A673 (cell line): Measurements from ENCODE around the gene CAST. TPM values are rescaled to one million over a fixed set of nuclear protein-coding genes. Genes with fewer than 3 reads are reported as not detected.

Source experiments
- BruUV-seq: library from RNA; stranded (reverse); fragments of 400-500 nt; replicated peaks from 2 replicates; lab custom pipeline; 2021; lab: Mats Ljungman, UMichigan
- CTCF ChIA-PET: fragments of 300-600 bp; sonication (Branson Sonifier 250); formaldehyde crosslinking; loops from one replicate; lab custom pipeline; 2022; ENCODE audit warnings: antibody characterized with exemption; lab: Charles Lee
- POLR2A ChIA-PET: fragments of 300-600 bp; sonication (Branson Sonifier 250); formaldehyde crosslinking; loops from one replicate; lab custom pipeline; 2022; ENCODE audit warnings: antibody characterized with exemption; ENCODE audit not compliant: low non-redundant PET; lab: Charles Lee
- DNase-seq: peaks from one replicate; pipeline ENCODE4 v3.0.0-alpha.2; 2015; ENCODE audit warnings: low spot score
- H3K27ac ChIP-seq: fragments of 200-600 bp; sonication (generic); 2 replicates; pipeline ENCODE4 v1.5.1; 2016; ENCODE audit warnings: mixed run types, low read depth, mild to moderate bottlenecking, mixed read lengths, antibody characterized with exemption, low read length; ENCODE audit not compliant: poor library complexity, severe bottlenecking
- H3K27me3 ChIP-seq: fragments of 200-600 bp; sonication (generic); replicated peaks from 2 replicates; pipeline ENCODE4 v1.6.1; 2017; ENCODE audit warnings: mixed run types, low read depth, mild to moderate bottlenecking, mixed read lengths, antibody characterized with exemption, low read length; ENCODE audit not compliant: insufficient read depth, poor library complexity
- H3K36me3 ChIP-seq: fragments of 200-600 bp; sonication (generic); 2 replicates; pipeline ENCODE4 v1.6.1; 2016; ENCODE audit warnings: mixed run types, mild to moderate bottlenecking, mixed read lengths, antibody characterized with exemption, low read length; ENCODE audit not compliant: insufficient read depth, poor library complexity, severe bottlenecking
- H3K4me1 ChIP-seq: fragments of 200-600 bp; sonication (generic); 2 replicates; pipeline ENCODE4 v1.6.1; 2017; ENCODE audit warnings: mixed run types, mild to moderate bottlenecking, mixed read lengths, antibody characterized with exemption, low read length; ENCODE audit not compliant: insufficient read depth, poor library complexity, severe bottlenecking
- H3K4me3 ChIP-seq: fragments of 200-600 bp; sonication (generic); 2 replicates; pipeline ENCODE4 v1.5.1; 2016; ENCODE audit warnings: low read depth, mixed run types, mild to moderate bottlenecking, mixed read lengths, low read length; ENCODE audit not compliant: poor library complexity, severe bottlenecking
- H3K9me3 ChIP-seq: fragments of 200-600 bp; sonication (generic); 2 replicates; pipeline ENCODE4 v1.6.1; 2016; ENCODE audit warnings: mixed run types, low read depth, mild to moderate bottlenecking, mixed read lengths, antibody characterized with exemption, low read length; ENCODE audit not compliant: poor library complexity, severe bottlenecking
- CTCF ChIP-seq: fragments of 300-800, 200-600 bp; sonication (generic); conservative IDR thresholded peaks from 2 replicates; pipeline ENCODE4 v1.5.1; 2017; ENCODE audit warnings: low read depth, mild to moderate bottlenecking, antibody characterized with exemption, low read length, moderate library complexity, mixed read lengths
- EZH2 ChIP-seq: fragments of 200-600 bp; sonication (generic); IDR thresholded peaks from 2 replicates; pipeline ENCODE4 v1.6.1; 2017; ENCODE audit warnings: borderline replicate concordance, low read depth, mild to moderate bottlenecking, mixed read lengths, antibody characterized with exemption, low read length; ENCODE audit not compliant: poor library complexity, severe bottlenecking
- intact Hi-C: fragments of 100-400 bp; cut with micrococcal nuclease; formaldehyde crosslinking; loops from one replicate; pipeline ENCODE4 v1.10.0; 2022; ENCODE audit not compliant: unreplicated experiment
- total RNA-seq: library from RNA; stranded (reverse); gene quantifications from 2 replicates; pipeline ENCODE4 v1.2.3, GENCODE V29; 2021

CAST gene
- total RNA-seq, 1 experiment from 2014 or later, result 66.8 TPM

- BruUV-seq, result no TSS peak
- peak overlapping the region; percentile 96 for H3K27ac ChIP-seq
- no peak for TF ChIP-seq EZH2
- TF ChIP-seq CTCF, result no peak
- no peaks in the 10 kb centered on the region for H3K9me3 ChIP-seq
- intact Hi-C loops, result no loop called here
- H3K4me3 ChIP-seq, result no peak overlapping the region
- ChIA-PET POLR2A (interaction anchor here (0.6 to 0.7 kb wide), 2 partner anchors 12 to 377 kb away, joined by 4 to 10 read pairs; no protein-coding TSS in a partner anchor), CTCF (interaction anchor here (1.0 to 1.1 kb wide), 2 partner anchors 56 to 195 kb away, joined by 4 to 7 read pairs; no protein-coding TSS in a partner anchor)
- H3K4me1 ChIP-seq, result peaks cover 5% of the 10 kb centered on the region
- no peaks in the 10 kb centered on the region for H3K36me3 ChIP-seq
- DNase-seq, result no peak
- no peaks in the 10 kb centered on the region for H3K27me3 ChIP-seq
Measured at GRCh38 chr5:96808868-96809558, 146.8 kb downstream of the CAST start.

DNA sequence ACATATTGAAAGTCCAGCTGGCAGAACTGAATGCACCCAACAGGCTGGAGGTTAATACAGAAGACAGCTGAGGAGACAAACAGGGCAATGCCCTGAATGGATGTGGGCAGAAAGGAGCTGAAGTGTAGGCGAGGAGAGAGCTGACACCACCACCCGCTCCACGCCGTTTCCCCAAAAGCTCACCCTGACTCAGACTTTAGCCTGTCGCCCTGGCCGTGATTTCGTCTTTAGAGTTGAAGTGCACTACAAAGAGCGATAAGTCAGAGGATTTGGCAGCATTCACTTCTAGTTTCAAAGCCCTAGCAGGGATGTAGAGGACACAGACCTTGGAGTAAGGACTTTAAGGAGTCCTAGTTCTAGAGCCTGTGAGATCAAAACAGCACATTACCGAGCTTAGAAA lies 147.7 kb downstream of the CAST start:
- Histone ChIP-seq H3K36me3 (no peaks in the 10 kb centered on the region), H3K27me3 (no peaks in the 10 kb centered on the region), H3K9me3 (no peaks in the 10 kb centered on the region), H3K4me3 (no peak overlapping the region), H3K27ac (no peak overlapping the region), H3K4me1 (peaks cover 5% of the 10 kb centered on the region)
- no peak for DNase-seq
- TF ChIP-seq EZH2, result no peak
- TF ChIP-seq CTCF, result no peak
- no TSS peak for BruUV-seq
- intact Hi-C loops, result no loop called here
- POLR2A ChIA-PET, result no interaction called here
- CTCF ChIA-PET, result no interaction called here

DNA sequence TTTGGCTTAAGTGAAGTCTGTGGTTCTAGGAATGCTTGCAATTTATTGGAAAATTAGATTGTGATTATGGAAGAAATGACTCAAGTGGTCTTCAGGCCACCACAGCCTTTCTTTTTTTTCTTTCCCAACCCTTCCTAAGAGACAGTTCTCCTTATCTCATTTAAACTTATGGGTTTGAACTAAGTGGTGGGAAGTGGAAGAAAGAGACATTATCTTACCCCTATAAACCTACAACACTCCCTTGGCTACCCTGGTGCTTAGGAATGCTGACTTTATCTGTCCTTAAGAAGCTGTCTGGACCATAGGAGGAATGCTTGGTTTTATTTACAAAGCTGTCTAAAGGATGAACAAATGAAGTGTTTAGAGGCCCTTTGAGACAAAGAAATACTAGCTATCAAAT lies 150.7 kb downstream of the CAST start:
- no peaks in the 10 kb centered on the region for H3K9me3 ChIP-seq
- CTCF ChIA-PET, result no interaction called here
- POLR2A ChIA-PET, result no interaction called here
- no peak for TF ChIP-seq CTCF
- TF ChIP-seq EZH2, result no peak
- no TSS peak for BruUV-seq
- intact Hi-C loops, result no loop called here
- no peak overlapping the region for H3K4me3 ChIP-seq
- DNase-seq, result no peak
- H3K36me3 ChIP-seq, result no peaks in the 10 kb centered on the region
- H3K27me3 ChIP-seq, result no peaks in the 10 kb centered on the region
- peaks cover 17% of the 10 kb centered on the region for H3K4me1 ChIP-seq
- no peak overlapping the region for H3K27ac ChIP-seq
